Activated CD4-positive, CD25-positive, alpha-beta regulatory T cell treated with anti-CD3 and anti-CD28 coated beads, Interleukin-2, amount 50 U/mL, for 24 hours (primary cell): Measurements from ENCODE around the gene MYOT.

Experiments
- ATAC-seq, 2 donors: fragments of 150-1000 bp; cut with Tn5 transposase; one replicate each; pipeline ENCODE4 v1.10.0; 2021; ENCODE audit warnings: mild to moderate bottlenecking in 1 of 2, moderate library complexity in 1 of 2

MYOT gene

GRCh38 chr5:137902408-137903133, 34.9 kb downstream of the MYOT start:
- no peak for ATAC-seq

DNA sequence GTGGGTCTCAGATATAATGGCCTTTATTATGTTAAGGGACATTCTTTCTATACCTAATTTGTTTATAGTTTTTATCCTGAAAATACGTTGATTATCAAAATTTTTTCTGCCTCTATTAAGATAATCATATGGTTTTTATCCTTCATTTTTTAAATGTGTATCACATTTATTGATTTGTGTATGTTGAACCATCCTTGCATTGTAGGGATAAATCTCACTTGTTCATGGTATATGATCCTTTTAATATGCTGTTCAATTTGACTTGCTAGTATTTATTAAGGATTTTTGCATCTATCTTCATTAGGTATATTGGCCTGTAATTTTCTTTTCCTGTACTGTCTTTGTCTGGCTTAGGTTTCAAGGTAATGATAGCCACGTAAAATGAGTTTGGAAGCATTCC, 47.1 kb downstream of the MYOT start:
- no peak for ATAC-seq

GRCh38 chr5:137916923-137917322, 49.3 kb downstream of the MYOT start:
- ATAC-seq = no peak

GRCh38 chr5:137921931-137922330, 54.3 kb downstream of the MYOT start:
- ATAC-seq = no peak

DNA sequence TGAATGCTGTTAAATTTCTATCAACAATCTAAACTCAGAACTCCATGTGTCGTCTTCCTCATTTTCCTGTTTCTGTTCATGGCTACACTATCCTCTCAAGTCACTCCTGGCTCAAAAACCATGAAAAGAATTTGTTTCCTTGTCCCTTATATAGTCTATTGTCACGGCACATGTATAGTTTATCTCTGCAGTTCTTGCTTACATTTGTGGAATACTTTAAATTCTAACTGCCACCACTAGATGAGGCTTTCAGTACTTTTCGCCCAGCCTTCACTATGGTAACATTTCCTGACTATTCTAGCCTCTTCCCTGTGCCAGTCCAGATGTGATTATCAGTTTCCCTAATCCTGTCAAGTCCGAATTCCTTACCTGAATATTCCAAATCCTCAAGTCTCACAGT, 56.2 kb downstream of the MYOT start:
- no peak for ATAC-seq

DNA sequence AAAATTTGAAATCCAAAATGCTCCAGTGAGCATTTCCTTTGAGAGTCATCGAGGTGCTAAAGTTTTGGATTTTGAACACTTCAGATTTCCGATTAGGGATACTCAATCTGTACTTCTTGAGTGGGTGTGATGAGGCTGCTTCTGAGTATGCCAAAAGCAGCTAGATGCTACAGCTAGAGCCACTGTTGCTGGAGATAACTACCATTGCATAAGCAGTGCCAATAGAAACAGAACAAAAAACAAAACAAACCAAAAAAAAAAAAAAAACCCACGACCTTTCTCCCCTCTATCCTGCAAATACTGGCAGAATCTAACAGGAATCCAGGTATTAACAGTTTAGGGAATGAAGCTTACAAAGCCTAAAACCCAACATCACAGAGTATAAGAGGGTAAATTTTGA, 65.1 kb downstream of the MYOT start:
- no peak for ATAC-seq

DNA sequence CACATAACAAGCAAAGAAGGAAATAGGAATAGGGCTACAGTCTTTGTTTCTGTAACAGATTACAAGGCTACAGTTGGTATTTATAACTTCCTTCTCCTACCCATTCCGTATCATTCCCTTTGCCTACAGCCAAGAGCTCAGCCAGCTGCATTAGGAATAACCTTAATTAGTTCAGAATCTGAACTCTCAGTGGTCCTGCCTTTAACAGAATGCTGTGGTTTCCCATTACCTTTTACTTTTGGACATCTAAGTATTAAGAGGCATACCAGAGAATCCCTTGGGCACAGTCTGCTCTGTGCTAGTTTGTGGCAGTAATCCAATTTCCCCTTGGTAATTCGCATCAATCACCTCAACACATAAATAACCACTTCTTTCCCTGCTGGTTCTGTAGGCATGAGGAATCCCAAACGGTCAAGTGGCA, 65.8 kb downstream of the MYOT start:
- no peak for ATAC-seq

GRCh38 chr5:137935190-137935589, 67.5 kb downstream of the MYOT start:
- no peak for ATAC-seq

- no peak for ATAC-seq
Observed at GRCh38 chr5:137935694-137936093, 68.0 kb downstream of the MYOT start.
